Measurements from ENCODE around the gene NFIA.

NFIA gene

DNA sequence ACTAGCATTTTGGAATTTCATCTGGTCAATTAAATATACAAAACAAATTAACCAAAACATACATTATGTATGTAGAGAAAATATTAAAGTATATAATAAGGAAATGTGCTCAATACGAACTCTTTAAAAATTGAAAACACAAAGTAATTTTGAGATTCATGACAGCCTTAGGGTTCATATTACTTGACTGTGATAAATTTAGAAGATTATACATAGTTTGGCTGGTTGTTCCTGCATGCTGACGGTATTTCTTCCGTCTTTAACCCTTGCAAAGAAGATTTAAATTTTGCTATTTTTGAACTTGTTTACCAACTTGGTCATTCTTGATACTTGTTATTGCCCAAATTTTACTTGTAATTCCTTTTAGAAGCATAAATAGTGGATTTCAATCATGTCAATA is 298.2 kb downstream of the NFIA start:
- no peaks in the 10 kb centered on the region for H3K27me3 ChIP-seq (ENCODE audit: control insufficient read depth in 1 of 2, insufficient read depth in 2 of 2, low read length in 2 of 2)
- H3K9ac ChIP-seq (ENCODE audit: low read length) = no peak overlapping the region
- peaks cover 12% of the 10 kb centered on the region for H3K4me1 ChIP-seq (ENCODE audit: insufficient read depth, low read length)
- no peaks in the 10 kb centered on the region for H3K9me3 ChIP-seq (ENCODE audit: low read length)
- no peak overlapping the region for H3K27ac ChIP-seq (ENCODE audit: low read depth, low read length)
- no peak overlapping the region for H3K4me3 ChIP-seq (ENCODE audit: low read depth in 1 of 2, low read length in 2 of 2)
- H3K36me3 ChIP-seq (ENCODE audit: insufficient read depth, low read length) = peaks cover 10% of the 10 kb centered on the region

GRCh38 chr1:61386323-61386722 is 304.0 kb downstream of the NFIA start:
- no peak overlapping the region for H3K27ac ChIP-seq (ENCODE audit: low read depth, low read length)
- no peak overlapping the region for H3K9ac ChIP-seq (ENCODE audit: low read length)
- H3K9me3 ChIP-seq (ENCODE audit: low read length) = no peaks in the 10 kb centered on the region
- no peak overlapping the region for H3K4me3 ChIP-seq (ENCODE audit: low read depth in 1 of 2, low read length in 2 of 2)
- H3K4me1 ChIP-seq (ENCODE audit: insufficient read depth, low read length) = peaks cover 12% of the 10 kb centered on the region
- peaks cover 15% of the 10 kb centered on the region for H3K36me3 ChIP-seq (ENCODE audit: insufficient read depth, low read length)
- H3K27me3 ChIP-seq (ENCODE audit: control insufficient read depth in 1 of 2, insufficient read depth in 2 of 2, low read length in 2 of 2) = no peaks in the 10 kb centered on the region

DNA sequence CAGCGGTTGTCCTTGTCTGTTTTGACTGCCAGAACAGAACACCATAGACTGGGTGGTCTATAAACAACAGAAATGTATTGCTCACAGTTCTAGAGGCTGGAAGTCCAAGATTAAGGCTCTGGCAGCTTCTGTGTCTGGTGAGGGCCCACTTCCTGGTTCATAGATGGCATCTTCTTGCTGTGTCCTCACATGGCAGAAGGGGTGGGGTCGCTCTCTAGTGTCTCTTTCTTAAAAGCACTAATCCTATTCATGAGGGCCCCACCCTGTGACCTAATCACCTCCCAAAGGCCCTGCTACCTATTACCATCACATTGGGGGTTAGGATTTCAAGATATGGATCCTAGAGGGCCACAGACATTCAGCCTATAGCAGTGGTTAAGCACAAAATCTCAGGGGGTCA is 304.4 kb downstream of the NFIA start:
- Histone ChIP-seq H3K27ac (ENCODE audit: low read depth, low read length) (no peak overlapping the region), H3K36me3 (ENCODE audit: insufficient read depth, low read length) (peaks cover 15% of the 10 kb centered on the region), H3K9ac (ENCODE audit: low read length) (no peak overlapping the region), H3K9me3 (ENCODE audit: low read length) (no peaks in the 10 kb centered on the region), H3K27me3 (ENCODE audit: control insufficient read depth in 1 of 2, insufficient read depth in 2 of 2, low read length in 2 of 2) (no peaks in the 10 kb centered on the region), H3K4me1 (ENCODE audit: insufficient read depth, low read length) (peaks cover 16% of the 10 kb centered on the region), H3K4me3 (ENCODE audit: low read depth in 1 of 2, low read length in 2 of 2) (no peak overlapping the region)

DNA sequence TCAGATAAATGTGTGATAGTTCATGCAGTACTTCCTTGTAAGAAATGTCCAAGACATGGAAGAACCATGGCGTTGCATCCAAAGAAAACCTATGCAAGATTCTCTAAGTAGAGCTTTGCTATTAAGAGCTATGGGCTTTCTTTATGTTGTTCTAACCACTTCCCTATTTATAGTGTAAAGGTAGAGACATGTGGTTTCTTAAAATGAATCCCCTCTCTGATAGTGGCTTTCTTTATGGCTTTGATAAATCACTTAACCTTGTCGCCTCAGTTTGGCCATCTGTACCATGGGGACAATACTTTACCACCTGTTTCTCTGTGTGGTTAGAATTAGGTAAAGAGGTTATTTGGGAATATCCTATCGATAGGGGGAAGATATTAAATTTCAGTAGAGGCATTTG is 305.5 kb downstream of the NFIA start:
- Histone ChIP-seq H3K27ac (ENCODE audit: low read depth, low read length) (no peak overlapping the region), H3K4me1 (ENCODE audit: insufficient read depth, low read length) (peaks cover 20% of the 10 kb centered on the region), H3K36me3 (ENCODE audit: insufficient read depth, low read length) (peaks cover 14% of the 10 kb centered on the region), H3K27me3 (ENCODE audit: control insufficient read depth in 1 of 2, insufficient read depth in 2 of 2, low read length in 2 of 2) (no peaks in the 10 kb centered on the region), H3K9me3 (ENCODE audit: low read length) (no peaks in the 10 kb centered on the region), H3K4me3 (ENCODE audit: low read depth in 1 of 2, low read length in 2 of 2) (no peak overlapping the region), H3K9ac (ENCODE audit: low read length) (no peak overlapping the region)

DNA sequence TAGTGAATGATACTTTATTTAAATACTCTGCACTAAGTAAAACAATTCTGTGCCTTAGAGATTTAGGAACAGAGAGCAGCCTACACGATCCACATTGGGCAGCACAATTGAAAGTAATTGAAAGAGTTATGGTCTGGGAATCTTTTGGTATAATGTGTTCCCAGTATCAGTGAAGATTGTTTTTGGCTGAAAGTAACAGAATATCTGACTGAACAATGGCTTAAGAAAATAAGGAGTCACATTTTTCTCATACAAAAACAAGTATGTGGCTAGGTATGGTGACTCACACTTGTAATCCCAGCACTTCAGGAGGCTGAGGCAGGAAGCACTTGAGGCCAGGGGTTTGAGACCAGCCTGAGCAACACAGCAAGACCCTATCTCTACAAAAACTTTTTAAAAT is 306.2 kb downstream of the NFIA start:
- Histone ChIP-seq H3K27me3 (ENCODE audit: control insufficient read depth in 1 of 2, insufficient read depth in 2 of 2, low read length in 2 of 2) (no peaks in the 10 kb centered on the region), H3K36me3 (ENCODE audit: insufficient read depth, low read length) (peaks cover 7% of the 10 kb centered on the region), H3K27ac (ENCODE audit: low read depth, low read length) (no peak overlapping the region), H3K4me1 (ENCODE audit: insufficient read depth, low read length) (peaks cover 20% of the 10 kb centered on the region), H3K9me3 (ENCODE audit: low read length) (no peaks in the 10 kb centered on the region), H3K4me3 (ENCODE audit: low read depth in 1 of 2, low read length in 2 of 2) (no peak overlapping the region), H3K9ac (ENCODE audit: low read length) (no peak overlapping the region)

GRCh38 chr1:61389194-61389925 is 307.0 kb downstream of the NFIA start:
- Histone ChIP-seq H3K4me3 (ENCODE audit: low read depth in 1 of 2, low read length in 2 of 2) (no peak overlapping the region), H3K27ac (ENCODE audit: low read depth, low read length) (no peak overlapping the region), H3K9me3 (ENCODE audit: low read length) (no peaks in the 10 kb centered on the region), H3K27me3 (ENCODE audit: control insufficient read depth in 1 of 2, insufficient read depth in 2 of 2, low read length in 2 of 2) (no peaks in the 10 kb centered on the region), H3K36me3 (ENCODE audit: insufficient read depth, low read length) (peaks cover 5% of the 10 kb centered on the region), H3K4me1 (ENCODE audit: insufficient read depth, low read length) (peaks cover 20% of the 10 kb centered on the region), H3K9ac (ENCODE audit: low read length) (no peak overlapping the region)

DNA sequence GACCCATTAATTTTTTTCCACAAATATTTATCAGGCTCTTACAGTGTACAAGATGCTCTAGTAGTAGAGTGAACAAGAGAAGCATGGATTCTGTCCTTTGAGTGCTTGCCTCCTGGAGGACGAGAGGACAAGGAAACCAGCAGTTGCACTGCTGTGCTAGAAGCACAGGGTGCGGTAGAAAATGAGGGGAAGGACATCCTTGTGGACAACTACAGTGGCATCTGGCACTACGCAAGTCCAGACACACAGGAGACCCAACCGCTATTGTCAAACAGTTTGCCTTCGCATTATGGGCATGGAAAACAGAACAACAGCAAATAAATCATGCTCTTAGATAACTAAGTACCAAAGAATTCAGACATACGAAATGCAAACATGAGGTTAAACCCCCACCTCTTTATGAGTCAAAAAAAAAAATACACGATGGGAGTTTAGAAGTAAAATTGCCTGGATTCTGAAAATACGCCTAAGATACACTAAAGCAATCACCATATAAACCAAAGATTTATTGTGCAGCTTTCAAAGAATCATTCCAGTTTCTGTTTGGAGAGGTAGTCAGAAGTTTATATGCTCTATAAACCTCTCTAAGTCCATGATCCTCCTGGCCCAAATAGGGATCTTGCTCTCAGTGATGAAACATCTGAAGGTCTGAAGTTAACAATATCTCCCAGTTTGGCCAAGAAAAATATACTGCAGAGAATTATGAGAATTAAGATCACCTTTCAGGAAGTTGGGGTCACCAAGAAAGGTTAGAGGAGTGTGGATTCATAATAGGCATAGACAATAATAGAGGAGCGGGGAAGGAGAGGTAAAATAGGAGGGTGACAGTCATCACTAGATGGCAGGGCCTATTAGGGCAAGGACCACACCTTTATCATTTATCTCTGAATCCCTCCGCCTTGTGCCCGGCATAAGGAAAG is 307.8 kb downstream of the NFIA start:
- no peaks in the 10 kb centered on the region for H3K9me3 ChIP-seq (ENCODE audit: low read length)
- H3K9ac ChIP-seq (ENCODE audit: low read length) = no peak overlapping the region
- no peak overlapping the region for H3K27ac ChIP-seq (ENCODE audit: low read depth, low read length)
- peaks cover 5% of the 10 kb centered on the region for H3K36me3 ChIP-seq (ENCODE audit: insufficient read depth, low read length)
- H3K4me3 ChIP-seq (ENCODE audit: low read depth in 1 of 2, low read length in 2 of 2) = no peak overlapping the region
- peaks cover 20% of the 10 kb centered on the region for H3K4me1 ChIP-seq (ENCODE audit: insufficient read depth, low read length)
- no peaks in the 10 kb centered on the region for H3K27me3 ChIP-seq (ENCODE audit: control insufficient read depth in 1 of 2, insufficient read depth in 2 of 2, low read length in 2 of 2)

GRCh38 chr1:61391730-61392129 is 309.4 kb downstream of the NFIA start:
- Histone ChIP-seq H3K27me3 (ENCODE audit: control insufficient read depth in 1 of 2, insufficient read depth in 2 of 2, low read length in 2 of 2) (no peaks in the 10 kb centered on the region), H3K36me3 (ENCODE audit: insufficient read depth, low read length) (peaks cover 5% of the 10 kb centered on the region), H3K9me3 (ENCODE audit: low read length) (no peaks in the 10 kb centered on the region), H3K27ac (ENCODE audit: low read depth, low read length) (no peak overlapping the region), H3K9ac (ENCODE audit: low read length) (no peak overlapping the region), H3K4me3 (ENCODE audit: low read depth in 1 of 2, low read length in 2 of 2) (no peak overlapping the region), H3K4me1 (ENCODE audit: insufficient read depth, low read length) (peaks cover 20% of the 10 kb centered on the region)

DNA sequence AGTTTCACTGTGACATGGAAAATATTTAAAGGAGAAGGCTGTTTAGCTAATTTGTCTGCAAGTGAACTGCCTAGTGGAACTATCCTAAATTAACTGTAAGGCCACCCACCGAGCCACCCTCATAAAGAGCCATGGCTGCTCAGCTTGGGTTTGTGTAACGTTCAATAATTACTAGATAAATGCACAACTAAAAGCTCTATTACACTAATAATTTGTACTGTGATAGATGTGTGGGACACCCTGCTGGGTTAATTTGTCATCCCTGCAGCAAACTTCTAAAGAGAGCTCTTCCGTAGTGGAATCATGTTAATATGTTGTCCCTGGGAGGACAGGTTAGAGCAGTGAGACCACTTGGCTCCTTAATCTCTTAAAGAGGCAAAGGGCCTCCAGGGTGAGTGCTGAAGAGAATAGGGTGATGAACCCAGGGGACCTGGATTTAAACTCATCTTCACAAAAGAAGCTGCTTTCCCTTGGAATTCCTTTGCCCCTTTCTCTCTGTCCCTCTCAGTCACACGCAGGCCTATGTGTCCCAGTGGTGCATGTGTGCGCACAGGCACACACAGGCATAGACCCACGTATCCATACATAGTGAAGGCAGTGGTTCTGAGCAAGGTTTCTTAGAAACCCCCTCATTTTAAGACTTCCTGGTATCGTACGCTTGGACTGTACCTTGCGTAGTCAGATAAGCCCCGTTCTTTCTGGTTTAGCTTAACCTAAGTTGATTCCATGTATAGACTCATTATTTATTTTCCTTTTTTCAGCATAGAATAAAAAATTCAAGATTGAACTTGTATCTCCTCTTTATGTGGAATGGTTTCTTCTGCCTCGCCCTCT is 310.3 kb downstream of the NFIA start:
- Histone ChIP-seq H3K9me3 (ENCODE audit: low read length) (no peaks in the 10 kb centered on the region), H3K9ac (ENCODE audit: low read length) (no peak overlapping the region), H3K36me3 (ENCODE audit: insufficient read depth, low read length) (peaks cover 5% of the 10 kb centered on the region), H3K27ac (ENCODE audit: low read depth, low read length) (no peak overlapping the region), H3K4me3 (ENCODE audit: low read depth in 1 of 2, low read length in 2 of 2) (no peak overlapping the region), H3K4me1 (ENCODE audit: insufficient read depth, low read length) (peaks cover 23% of the 10 kb centered on the region), H3K27me3 (ENCODE audit: control insufficient read depth in 1 of 2, insufficient read depth in 2 of 2, low read length in 2 of 2) (no peaks in the 10 kb centered on the region)

GRCh38 chr1:61393575-61393974 is 311.2 kb downstream of the NFIA start:
- no peak overlapping the region for H3K9ac ChIP-seq (ENCODE audit: low read length)
- H3K27ac ChIP-seq (ENCODE audit: low read depth, low read length) = no peak overlapping the region
- H3K4me1 ChIP-seq (ENCODE audit: insufficient read depth, low read length) = peaks cover 32% of the 10 kb centered on the region
- H3K27me3 ChIP-seq (ENCODE audit: control insufficient read depth in 1 of 2, insufficient read depth in 2 of 2, low read length in 2 of 2) = no peaks in the 10 kb centered on the region
- H3K4me3 ChIP-seq (ENCODE audit: low read depth in 1 of 2, low read length in 2 of 2) = no peak overlapping the region
- H3K36me3 ChIP-seq (ENCODE audit: insufficient read depth, low read length) = peaks cover 5% of the 10 kb centered on the region
- no peaks in the 10 kb centered on the region for H3K9me3 ChIP-seq (ENCODE audit: low read length)

DNA sequence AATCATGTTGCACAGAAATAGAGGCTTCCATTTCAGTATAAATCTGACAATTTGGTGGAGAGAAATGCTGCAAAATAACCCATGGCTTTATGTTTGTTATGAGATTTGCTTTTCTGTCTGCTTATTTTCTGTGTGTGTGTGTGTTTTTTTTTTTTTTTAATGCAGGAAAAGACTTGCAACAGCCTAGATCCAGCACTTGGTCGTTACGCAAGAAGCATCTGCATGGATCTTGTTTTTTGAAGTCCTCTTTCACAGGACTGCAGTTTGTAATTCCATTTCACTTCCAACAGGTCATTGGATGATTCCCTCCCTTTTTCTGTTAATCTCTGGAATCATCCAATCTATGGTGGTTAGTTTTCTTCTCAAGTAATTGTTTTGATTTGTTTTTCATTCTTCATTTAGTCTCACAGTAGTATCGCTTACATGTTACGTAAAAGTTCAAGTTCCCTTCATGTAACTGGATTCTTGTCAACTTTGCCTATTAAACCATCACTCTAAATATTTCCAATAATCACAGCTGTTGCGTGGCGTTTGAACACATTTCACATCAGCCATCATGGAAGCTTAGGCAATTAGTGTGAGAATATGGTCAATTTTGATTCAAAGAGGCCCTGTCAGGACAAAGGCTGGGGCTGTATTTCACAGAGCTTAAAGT is 312.9 kb downstream of the NFIA start:
- peaks cover 47% of the 10 kb centered on the region for H3K4me1 ChIP-seq (ENCODE audit: insufficient read depth, low read length)

More for the DNA sequence above, 312.9 kb downstream of the NFIA start:
- no peak overlapping the region for H3K9ac ChIP-seq (ENCODE audit: low read length)
- no peak overlapping the region for H3K27ac ChIP-seq (ENCODE audit: low read depth, low read length)
- no peak overlapping the region for H3K4me3 ChIP-seq (ENCODE audit: low read depth in 1 of 2, low read length in 2 of 2)
- no peaks in the 10 kb centered on the region for H3K27me3 ChIP-seq (ENCODE audit: control insufficient read depth in 1 of 2, insufficient read depth in 2 of 2, low read length in 2 of 2)
- no peaks in the 10 kb centered on the region for H3K36me3 ChIP-seq (ENCODE audit: insufficient read depth, low read length)
- no peaks in the 10 kb centered on the region for H3K9me3 ChIP-seq (ENCODE audit: low read length)

All from muscle layer of colon (tissue), 2 donors.